Measurements from ENCODE around the gene BET1L.
A peak's percentile ranks its signal among the peaks of the same experiment; 100 is the strongest.

DNA sequence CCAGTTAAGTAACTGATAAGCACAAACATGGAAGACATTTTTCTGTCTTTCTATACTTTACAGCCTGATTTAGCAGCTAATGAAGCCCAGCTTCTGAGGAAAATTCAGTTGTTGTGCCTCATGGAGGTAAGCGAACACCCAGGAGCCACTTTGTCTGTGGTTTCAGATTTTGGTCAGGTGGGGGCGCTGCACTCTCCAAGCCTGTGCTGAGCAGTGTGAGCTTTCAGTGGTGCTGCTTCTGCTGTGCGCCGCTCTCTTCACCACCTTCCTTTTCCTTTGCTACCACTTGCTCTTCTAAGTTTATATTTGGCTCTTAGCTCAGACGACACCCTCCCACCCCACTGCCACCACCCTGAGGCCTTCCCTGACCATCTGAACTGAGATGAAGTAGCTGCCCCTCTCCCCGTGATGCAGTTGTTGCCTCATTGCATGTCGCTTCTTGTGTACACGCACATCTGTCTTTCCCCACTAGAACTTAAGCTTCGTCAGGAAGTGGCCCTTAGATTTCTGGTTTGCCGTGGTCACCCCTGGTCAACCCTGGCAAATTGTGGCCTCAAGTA is 43.6 kb upstream of the BET1L start:
- TF ChIP-seq, protein P1, sequence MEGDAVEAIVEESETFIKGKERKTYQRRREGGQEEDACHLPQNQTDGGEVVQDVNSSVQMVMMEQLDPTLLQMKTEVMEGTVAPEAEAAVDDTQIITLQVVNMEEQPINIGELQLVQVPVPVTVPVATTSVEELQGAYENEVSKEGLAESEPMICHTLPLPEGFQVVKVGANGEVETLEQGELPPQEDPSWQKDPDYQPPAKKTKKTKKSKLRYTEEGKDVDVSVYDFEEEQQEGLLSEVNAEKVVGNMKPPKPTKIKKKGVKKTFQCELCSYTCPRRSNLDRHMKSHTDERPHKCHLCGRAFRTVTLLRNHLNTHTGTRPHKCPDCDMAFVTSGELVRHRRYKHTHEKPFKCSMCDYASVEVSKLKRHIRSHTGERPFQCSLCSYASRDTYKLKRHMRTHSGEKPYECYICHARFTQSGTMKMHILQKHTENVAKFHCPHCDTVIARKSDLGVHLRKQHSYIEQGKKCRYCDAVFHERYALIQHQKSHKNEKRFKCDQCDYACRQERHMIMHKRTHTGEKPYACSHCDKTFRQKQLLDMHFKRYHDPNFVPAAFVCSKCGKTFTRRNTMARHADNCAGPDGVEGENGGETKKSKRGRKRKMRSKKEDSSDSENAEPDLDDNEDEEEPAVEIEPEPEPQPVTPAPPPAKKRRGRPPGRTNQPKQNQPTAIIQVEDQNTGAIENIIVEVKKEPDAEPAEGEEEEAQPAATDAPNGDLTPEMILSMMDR (conservative IDR thresholded peaks at IDR 0.05; ENCODE audit: low read length) = peak; percentile 81
- TF ChIP-seq EZH2phosphoT487 (IDR thresholded peaks at IDR 0.05; ENCODE audit: borderline replicate concordance) = no peak

All from Loucy (cell line).